Muscle of leg (tissue), 11 donors: Measurements from ENCODE around the gene PLK1. TPM values are rescaled to one million over a fixed set of nuclear protein-coding genes. Genes with fewer than 3 reads are reported as not detected.
"Not testable (repeated sequence)": the region's sequence is repeated elsewhere in the genome, so short reads cannot be mapped to it uniquely, and the experiment has no call there.

Source experiments
- DNase-seq: peaks from one replicate; pipeline ENCODE4 v3.0.0; 2013
- H3K27ac ChIP-seq: one replicate; pipeline ENCODE4 v1.5.1; 2013; ENCODE audit warnings: mild to moderate bottlenecking, low read length, control low read depth
- H3K27me3 ChIP-seq: one replicate; pipeline ENCODE4 v1.6.1; 2013; ENCODE audit warnings: low read length; ENCODE audit not compliant: control insufficient read depth, insufficient read depth
- H3K36me3 ChIP-seq: one replicate; pipeline ENCODE4 v1.6.1; 2013; ENCODE audit warnings: low read length; ENCODE audit not compliant: control insufficient read depth, insufficient read depth
- H3K4me1 ChIP-seq: one replicate; pipeline ENCODE4 v1.6.1; 2013; ENCODE audit warnings: low read length; ENCODE audit not compliant: control insufficient read depth, insufficient read depth
- H3K4me3 ChIP-seq: one replicate; pipeline ENCODE4 v1.5.1; 2013; ENCODE audit warnings: low read length, control low read depth
- H3K9me3 ChIP-seq: replicated peaks from 2 replicates; pipeline ENCODE4 v1.6.1; 2013; ENCODE audit warnings: low read depth, low read length; ENCODE audit not compliant: control insufficient read depth
- WGBS: methylation state at CpG from one replicate; pipeline ENCODE4 v1.1.5; 2013; ENCODE audit warnings: missing lambda C conversion rate; ENCODE audit not compliant: insufficient coverage; 5-methylcytosine and 5-hydroxymethylcytosine counted together
- polyA plus RNA-seq, 8 donors: library from polyadenylated mRNA; unstranded; fragments of 120-200 nt; gene quantifications; one replicate each; pipeline versions ENCODE4 v1.2.1 to v1.2.3, GENCODE V29; 2013; ENCODE audit warnings: inconsistent platforms in 1 of 8, low replicate concordance in 1 of 8; ENCODE audit not compliant: insufficient read length in 8 of 8, insufficient read depth in 1 of 8
- total RNA-seq: library from RNA; stranded (reverse); fragments of 120-200 nt; gene quantifications from one replicate; pipeline ENCODE4 v1.2.4, GENCODE V29; 2013

Gene PLK1
- total and polyA plus RNA-seq, 9 donors = 4.6 to 18.6 (median 15.1) TPM

DNA sequence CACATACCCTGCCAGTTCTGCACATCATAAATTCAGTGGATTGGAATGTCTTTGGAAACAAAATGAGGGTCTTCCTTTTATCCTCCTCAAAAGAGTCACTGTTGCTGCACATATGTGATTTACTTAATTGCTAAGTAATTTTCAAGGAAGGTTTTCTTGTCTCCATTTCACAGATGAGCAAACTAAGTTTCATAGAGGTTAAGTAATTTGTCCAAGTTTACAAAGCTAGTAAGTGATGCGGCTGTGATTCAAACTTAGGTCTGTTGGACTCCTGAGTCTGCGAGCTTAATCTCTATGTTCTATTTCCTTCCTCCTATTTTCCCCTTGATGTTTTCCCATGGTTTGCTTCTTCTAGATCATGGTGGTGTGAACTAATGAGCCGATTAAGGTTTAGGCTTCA, 48.0 kb downstream of the PLK1 start:
- H3K9me3 ChIP-seq = no peaks in the 10 kb centered on the region
- no peaks in the 10 kb centered on the region for H3K36me3 ChIP-seq
- WGBS = no CpG with 5 or more reads among the region's 3 CpGs
- no peak overlapping the region for H3K27ac ChIP-seq
- no peaks in the 10 kb centered on the region for H3K27me3 ChIP-seq
- no peaks in the 10 kb centered on the region for H3K4me1 ChIP-seq
- no peak for DNase-seq
- H3K4me3 ChIP-seq = no peak overlapping the region

DNA sequence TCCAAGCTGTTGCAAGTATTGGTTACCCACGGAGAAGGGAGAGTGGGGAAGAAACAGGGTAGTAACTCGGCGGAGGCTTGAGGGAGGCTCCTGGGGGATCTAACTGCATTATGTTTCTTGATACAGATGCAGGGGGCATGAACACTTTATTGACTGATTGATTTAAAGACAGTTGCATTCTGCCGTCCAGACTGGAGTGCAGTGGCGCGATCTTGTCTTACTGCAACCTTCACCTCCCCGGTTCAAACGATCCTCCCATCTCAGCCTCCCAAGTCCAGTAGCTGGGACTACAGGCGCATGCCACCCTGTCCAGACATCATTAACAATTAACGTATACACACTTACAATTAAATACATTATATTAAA, 49.4 kb downstream of the PLK1 start:
- WGBS = 61% methylated on average over 8 of the region's 10 CpGs
- H3K27ac ChIP-seq = no peak overlapping the region
- H3K4me1 ChIP-seq = no peaks in the 10 kb centered on the region
- H3K27me3 ChIP-seq = no peaks in the 10 kb centered on the region
- H3K9me3 ChIP-seq = no peaks in the 10 kb centered on the region
- no peaks in the 10 kb centered on the region for H3K36me3 ChIP-seq
- no peak for DNase-seq
- no peak overlapping the region for H3K4me3 ChIP-seq

DNA sequence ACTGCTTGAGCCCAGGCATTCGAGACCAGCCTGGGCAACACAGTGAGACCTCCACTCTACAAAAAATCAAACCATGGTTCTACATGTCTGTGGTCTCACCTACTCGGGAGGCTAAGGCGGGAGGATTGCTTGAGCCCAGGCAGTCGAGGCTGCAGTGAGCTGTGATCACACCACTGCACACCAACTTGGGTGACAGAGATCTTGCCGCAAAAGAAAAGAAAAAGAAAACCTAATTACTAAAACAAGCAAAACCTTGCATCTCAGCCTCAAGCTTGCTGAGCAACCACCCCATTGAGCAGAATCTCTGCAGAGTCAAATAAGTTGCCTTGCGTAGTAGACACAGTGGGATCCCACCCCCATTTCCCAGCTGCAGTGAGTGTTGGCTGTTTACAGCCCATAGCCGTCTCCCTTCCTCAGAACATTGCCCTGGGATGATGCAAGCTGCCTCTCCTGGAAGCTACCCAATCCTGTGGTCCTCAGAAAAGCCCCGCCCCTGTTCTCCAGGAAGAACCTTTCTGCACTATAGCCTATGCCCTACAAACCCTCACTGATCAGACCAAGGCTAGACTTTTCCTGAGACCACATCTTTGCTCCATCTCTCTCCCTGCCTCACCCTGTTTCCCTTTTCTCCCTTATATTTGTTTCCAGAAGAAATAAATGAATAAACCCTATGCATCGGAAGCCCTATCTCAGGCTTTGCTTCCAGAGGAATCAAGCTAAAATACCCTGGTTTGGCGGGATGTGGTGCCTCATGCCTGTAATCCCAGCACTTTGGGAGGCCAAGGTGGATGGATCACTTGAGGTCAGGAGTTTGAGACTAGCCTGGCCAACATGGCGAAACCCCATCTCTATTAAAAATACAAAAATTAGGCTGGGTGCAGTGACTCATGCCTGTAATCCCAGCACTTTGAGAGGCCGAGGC, 51.1 kb downstream of the PLK1 start:
- WGBS = 83% methylated on average over 8 of the region's 12 CpGs
- no peak overlapping the region for H3K27ac ChIP-seq
- no peak overlapping the region for H3K4me3 ChIP-seq
- H3K36me3 ChIP-seq = no peaks in the 10 kb centered on the region
- H3K27me3 ChIP-seq = no peaks in the 10 kb centered on the region
- no peak for DNase-seq
- no peaks in the 10 kb centered on the region for H3K9me3 ChIP-seq
- H3K4me1 ChIP-seq = no peaks in the 10 kb centered on the region

DNA sequence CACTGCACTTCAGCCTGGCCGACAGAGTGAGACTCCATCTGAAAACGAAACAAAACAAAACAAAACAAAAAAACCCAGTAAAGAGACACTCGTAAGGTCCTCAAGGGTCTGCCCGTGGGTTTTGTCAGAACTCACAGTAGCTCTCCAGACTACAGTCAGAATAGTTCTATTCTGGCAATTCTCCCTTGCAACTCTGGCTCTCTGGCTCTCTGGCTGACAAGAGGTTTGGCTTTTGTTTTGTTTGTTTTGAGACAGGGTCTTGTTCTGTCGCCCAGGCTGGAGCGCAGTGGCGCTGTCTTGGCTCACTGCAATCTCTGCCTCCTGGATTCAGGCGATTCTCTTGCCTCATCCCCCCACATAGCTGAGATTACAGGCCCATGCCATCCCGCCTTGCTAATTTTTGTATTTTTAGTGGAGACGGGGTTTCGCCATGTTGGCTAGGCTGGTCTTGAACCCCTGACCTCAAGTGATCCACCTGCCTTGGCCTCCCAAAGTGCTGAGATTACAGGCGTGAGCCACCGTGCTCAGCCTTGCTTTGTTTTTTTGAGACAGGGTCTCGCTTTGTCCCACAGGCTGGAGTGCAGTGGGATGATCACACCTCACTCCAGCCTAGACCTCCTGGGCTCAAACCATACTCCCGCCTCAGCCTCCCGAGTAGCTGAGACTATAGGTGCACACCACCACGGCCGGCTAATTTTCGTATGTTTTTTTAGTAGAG, 55.6 kb downstream of the PLK1 start:
- H3K4me1 ChIP-seq = no peaks in the 10 kb centered on the region
- no peak overlapping the region for H3K27ac ChIP-seq
- no peak overlapping the region for H3K4me3 ChIP-seq
- H3K36me3 ChIP-seq = no peaks in the 10 kb centered on the region
- H3K27me3 ChIP-seq = no peaks in the 10 kb centered on the region
- no peak for DNase-seq
- 81% methylated on average over 12 of the region's 19 CpGs for WGBS
- H3K9me3 ChIP-seq = no peaks in the 10 kb centered on the region

- no CpG with 5 or more reads among the region's 1 CpG for WGBS
These were observed 58.8 kb downstream of the PLK1 start for GRCh38 chr16:23737423-23738028.

GRCh38 chr16:23739516-23739915, 60.8 kb downstream of the PLK1 start:
- no peak overlapping the region for H3K4me3 ChIP-seq
- no CpG with 5 or more reads among the region's 1 CpG for WGBS

More at GRCh38 chr16:23737423-23738028, 58.8 kb downstream of the PLK1 start:
- H3K4me1 ChIP-seq, H3K4me3 ChIP-seq, H3K27ac ChIP-seq, H3K9me3 ChIP-seq, DNase-seq, H3K36me3 ChIP-seq, H3K27me3 ChIP-seq: not testable (repeated sequence)

More at GRCh38 chr16:23739516-23739915, 60.8 kb downstream of the PLK1 start:
- H3K36me3 ChIP-seq = no peaks in the 10 kb centered on the region
- H3K27me3 ChIP-seq = peaks cover 3% of the 10 kb centered on the region
- DNase-seq = no peak
- no peak overlapping the region for H3K27ac ChIP-seq
- no peaks in the 10 kb centered on the region for H3K4me1 ChIP-seq
- H3K9me3 ChIP-seq = no peaks in the 10 kb centered on the region

Other genes starting within 250 kb of the PLK1 start
- gene COG7, start 225.7 kb upstream of the PLK1 start, total RNA-seq = 12.3 TPM
- gene COG7, start 225.7 kb upstream of the PLK1 start, polyA plus RNA-seq = 10 to 100 TPM; 10.6 to 20.8 (median 12.6) TPM
- 46.3 TPM for gene GGA2, start 168.4 kb upstream of the PLK1 start, total RNA-seq
- gene GGA2, start 168.4 kb upstream of the PLK1 start, polyA plus RNA-seq = 100 to 1,000 TPM in 5 of 8 donors, 10 to 100 TPM in 3; 79.4 to 120 (median 105) TPM
- gene EARS2, start 121.5 kb upstream of the PLK1 start, total RNA-seq = 20.7 TPM
- gene EARS2, start 121.5 kb upstream of the PLK1 start, polyA plus RNA-seq = 10 to 100 TPM; 13.1 to 20.7 (median 17.9) TPM
- 44.2 TPM for gene UBFD1, start 121.2 kb upstream of the PLK1 start, total RNA-seq
- 10 to 100 TPM; 47.9 to 75.2 (median 64.0) TPM for gene UBFD1, start 121.2 kb upstream of the PLK1 start, polyA plus RNA-seq
- 132 TPM for gene NDUFAB1, start 82.6 kb upstream of the PLK1 start, total RNA-seq
- gene NDUFAB1, start 82.6 kb upstream of the PLK1 start, polyA plus RNA-seq = 100 to 1,000 TPM in 3 of 8 donors, 10 to 100 TPM in 5; 85.5 to 106 (median 96.8) TPM
- 8.0 TPM for gene PALB2, start 37.6 kb upstream of the PLK1 start, total RNA-seq
- gene PALB2, start 37.6 kb upstream of the PLK1 start, polyA plus RNA-seq = 10 to 100 TPM in 4 of 8 donors, 1 to 10 TPM in 4; 8.3 to 11.2 (median 9.8) TPM
- gene DCTN5, start 37.4 kb upstream of the PLK1 start, total RNA-seq = 33.6 TPM
- gene DCTN5, start 37.4 kb upstream of the PLK1 start, polyA plus RNA-seq = 10 to 100 TPM; 33.2 to 47.3 (median 42.2) TPM
- gene ERN2, start 34.3 kb downstream of the PLK1 start, total RNA-seq = 0.04 TPM
- gene ERN2, start 34.3 kb downstream of the PLK1 start, polyA plus RNA-seq = under 1 TPM; 0.05 to 0.28 (median 0.10) TPM
- gene CHP2, start 76.1 kb downstream of the PLK1 start, total RNA-seq = 0.04 TPM
- gene CHP2, start 76.1 kb downstream of the PLK1 start, polyA plus RNA-seq = 10 to 100 TPM in 1 of 8 donors, 1 to 10 TPM in 2, under 1 TPM in 5; 0.07 to 10.4 (median 0.27) TPM
- 1.4 TPM for gene PRKCB, start 157.1 kb downstream of the PLK1 start, total RNA-seq
- gene PRKCB, start 157.1 kb downstream of the PLK1 start, polyA plus RNA-seq = 1 to 10 TPM; 1.2 to 4.5 (median 1.6) TPM